Right renal cortex interstitium (tissue), 3 donors: ENCODE measurements around the gene PIPOX. TPM values are rescaled to one million over a fixed set of nuclear protein-coding genes. Genes with fewer than 3 reads are reported as not detected.
"Not testable (repeated sequence)": the region's sequence is repeated elsewhere in the genome, so short reads cannot be mapped to it uniquely, and the experiment has no call there.

Experiments used
- DNase-seq, 3 donors: peaks; one replicate each; pipeline ENCODE4 v3.0.0-alpha.2; 2013; ENCODE audit warnings: low read depth in 3 of 3, low spot score in 2 of 3
- polyA plus RNA-seq, 3 donors: library from polyadenylated mRNA; unstranded; fragments of 120-200 nt; gene quantifications; one replicate each; pipeline ENCODE4 v1.2.1, GENCODE V29; 2013; ENCODE audit not compliant: insufficient read length in 3 of 3

The PIPOX gene
- polyA plus RNA-seq, 3 donors, result 6.5 to 12.7 (median 7.8) TPM

- no peak for DNase-seq
Measured at GRCh38 chr17:29071303-29071702, 28.4 kb downstream of the PIPOX start.

GRCh38 chr17:29073045-29073444 lies 30.1 kb downstream of the PIPOX start:
- no peak for DNase-seq

- DNase-seq, result no peak
Measured at GRCh38 chr17:29073520-29073919, 30.6 kb downstream of the PIPOX start.

- DNase-seq, result no peak
Measured at GRCh38 chr17:29074488-29074887, 31.5 kb downstream of the PIPOX start.

GRCh38 chr17:29076087-29076486 lies 33.1 kb downstream of the PIPOX start:
- no peak for DNase-seq

- no peak for DNase-seq
Measured at GRCh38 chr17:29076722-29077121, 33.8 kb downstream of the PIPOX start.

- DNase-seq, result no peak
Measured at GRCh38 chr17:29077320-29077719, 34.4 kb downstream of the PIPOX start.

GRCh38 chr17:29078183-29079045 lies 35.5 kb downstream of the PIPOX start:
- DNase-seq, result no peak

GRCh38 chr17:29079433-29079832 lies 36.5 kb downstream of the PIPOX start:
- no peak for DNase-seq

- no peak for DNase-seq
Measured at GRCh38 chr17:29079887-29080286, 36.9 kb downstream of the PIPOX start.

GRCh38 chr17:29080323-29080722 lies 37.4 kb downstream of the PIPOX start:
- DNase-seq, result no peak

- no peak for DNase-seq
Measured at GRCh38 chr17:29080965-29081364, 38.0 kb downstream of the PIPOX start.

GRCh38 chr17:29084541-29085146 lies 41.7 kb downstream of the PIPOX start:
- DNase-seq, result peak in 2 of 3 donors; percentile 45 to 65

- DNase-seq, result no peak
Measured at GRCh38 chr17:29085223-29085622, 42.3 kb downstream of the PIPOX start.

- DNase-seq, result no peak
Measured at GRCh38 chr17:29086628-29087332, 43.8 kb downstream of the PIPOX start.

- not testable (repeated sequence) for DNase-seq
Measured at GRCh38 chr17:29088782-29089181, 45.8 kb downstream of the PIPOX start.

GRCh38 chr17:29089601-29090044 lies 46.7 kb downstream of the PIPOX start:
- DNase-seq, result no peak

GRCh38 chr17:29090108-29090507 lies 47.2 kb downstream of the PIPOX start:
- no peak for DNase-seq

- DNase-seq, result no peak
Measured at GRCh38 chr17:29090750-29091605, 48.0 kb downstream of the PIPOX start.

- no peak for DNase-seq
Measured at GRCh38 chr17:29091606-29092289, 48.8 kb downstream of the PIPOX start.
